Measurements from ENCODE around the gene KIF26B.

Gene KIF26B

GRCh38 chr1:245407983-245408382, 253.2 kb downstream of the KIF26B start (continued):
- TF ChIP-seq CSRNP3 (CRISPR knock-in tag; IDR thresholded peaks at IDR 0.05) (no peak), SNAI2 (CRISPR knock-in tag; IDR thresholded peaks at IDR 0.05) (no peak), ARNTL (CRISPR knock-in tag; IDR thresholded peaks at IDR 0.05; ENCODE audit: borderline replicate concordance, low read depth) (no peak), ESRRG (CRISPR knock-in tag; IDR thresholded peaks at IDR 0.05) (no peak), BACH2 (CRISPR knock-in tag; IDR thresholded peaks at IDR 0.05; ENCODE audit: borderline replicate concordance) (no peak), ZFP3 (CRISPR knock-in tag; IDR thresholded peaks at IDR 0.05) (no peak), PPARA (CRISPR knock-in tag; IDR thresholded peaks at IDR 0.05; ENCODE audit: borderline replicate concordance) (no peak), TSHZ2 (CRISPR knock-in tag; IDR thresholded peaks at IDR 0.05) (no peak), CSDC2 (CRISPR knock-in tag; IDR thresholded peaks at IDR 0.05) (no peak), ZNF8 (CRISPR knock-in tag; IDR thresholded peaks at IDR 0.05) (no peak)

- TF ChIP-seq OSR1 (CRISPR knock-in tag; IDR thresholded peaks at IDR 0.05) (no peak), PPARA (CRISPR knock-in tag; IDR thresholded peaks at IDR 0.05; ENCODE audit: borderline replicate concordance) (no peak), PATZ1 (CRISPR knock-in tag; IDR thresholded peaks at IDR 0.05; ENCODE audit: borderline replicate concordance) (no peak), ZC3H10 (CRISPR knock-in tag; IDR thresholded peaks at IDR 0.05) (no peak), CREB5 (CRISPR knock-in tag; IDR thresholded peaks at IDR 0.05; ENCODE audit: low read depth) (no peak), TSHZ2 (CRISPR knock-in tag; IDR thresholded peaks at IDR 0.05) (no peak), CSRNP3 (CRISPR knock-in tag; IDR thresholded peaks at IDR 0.05) (no peak), ZNF565 (CRISPR knock-in tag; conservative IDR thresholded peaks at IDR 0.05; ENCODE audit: low read depth) (no peak), CSDC2 (CRISPR knock-in tag; IDR thresholded peaks at IDR 0.05) (no peak), ZNF70 (CRISPR knock-in tag; IDR thresholded peaks at IDR 0.05) (no peak), ARNTL (CRISPR knock-in tag; IDR thresholded peaks at IDR 0.05; ENCODE audit: borderline replicate concordance, low read depth) (no peak)
- no peak for ATAC-seq
Observed at GRCh38 chr1:245409341-245410195, 254.8 kb downstream of the KIF26B start.

Data from SK-N-SH treated with all-trans-retinoic acid at 6 μM for 48 hours (cell line).